ENCODE measurements around the gene PXYLP1. TPM values are rescaled to one million over a fixed set of nuclear protein-coding genes. Genes with fewer than 3 reads are reported as not detected.
A peak's percentile ranks its signal among the peaks of the same experiment; 100 is the strongest.

Gene PXYLP1
- total and polyA plus RNA-seq, 9 of the 15 experiments (the other 6 are each of a cell fraction or from before 2014, with no cell fraction given), result 0.80 to 2.9 (median 1.3) TPM

- TF ChIP-seq STAT5A (IDR thresholded peaks at IDR 0.05; ENCODE audit: borderline replicate concordance, low read length) (peak; percentile 54), MITF (IDR thresholded peaks at IDR 0.05) (peak; percentile 74; the same call in 1 of the 2 replicates), NKRF (IDR thresholded peaks at IDR 0.05; ENCODE audit: borderline replicate concordance) (0 out of 2 replicates have a peak, but pooled peaks have one; percentile 32), TEAD4 (IDR thresholded peaks at IDR 0.05; ENCODE audit: low read length) (peak; percentile 67), TEAD4 (CRISPR knock-in tag; IDR thresholded peaks at IDR 0.05; ENCODE audit: borderline replicate concordance) (no peak), ZNF407 (IDR thresholded peaks at IDR 0.05; ENCODE audit: low read depth) (no peak), ZNF395 (CRISPR knock-in tag; IDR thresholded peaks at IDR 0.05) (peak; percentile 66; the same call in 1 of the 2 replicates), ZNF639 (CRISPR knock-in tag; conservative IDR thresholded peaks at IDR 0.05 in 1 of 2, IDR thresholded peaks at IDR 0.05 in 1 of 2) (no peak; a peak in 1 of 4 replicates), ERF (CRISPR knock-in tag; IDR thresholded peaks at IDR 0.05) (no peak)
These were observed 100.0 kb downstream of the PXYLP1 start (continued) for GRCh38 chr3:141331377-141332318.

All from K562 (cell line).